Panc1 (cell line): ENCODE data around the gene NT5DC1. TPM values are rescaled to one million over a fixed set of nuclear protein-coding genes. Genes with fewer than 3 reads are reported as not detected.

Experiments
- ATAC-seq: fragments of 200-7000 bp; cut with Tn5 transposase; 2 replicates; pipeline ENCODE4 v1.9.1; 2020; ENCODE audit warnings: mild to moderate bottlenecking, moderate library complexity
- BruUV-seq: library from RNA; stranded (reverse); fragments of 400-500 nt; replicated peaks from 2 replicates; lab custom pipeline; 2021; lab: Mats Ljungman, UMichigan
- CTCF ChIA-PET: fragments of 300-600 bp; sonication (Branson Sonifier 250); formaldehyde crosslinking; loops from one replicate; lab custom pipeline; 2022; ENCODE audit warnings: antibody characterized with exemption; lab: Charles Lee
- POLR2A ChIA-PET: fragments of 300-600 bp; sonication (Branson Sonifier 250); formaldehyde crosslinking; loops from one replicate; lab custom pipeline; 2022; ENCODE audit warnings: antibody characterized with exemption; lab: Charles Lee
- DNase-seq: peaks from one replicate; pipeline ENCODE4 v3.0.0-alpha.2; 2010; ENCODE audit warnings: low read depth, low spot score
- H3K27ac ChIP-seq: 2 replicates; pipeline ENCODE4 v1.5.1; 2011; ENCODE audit warnings: mild to moderate bottlenecking, low read length, inconsistent platforms
- H3K27me3 ChIP-seq: fragments of 200-500 bp; sonication (Bioruptor generic); 2 replicates; pipeline ENCODE4 v1.6.0; 2014; ENCODE audit warnings: low read length, inconsistent platforms; ENCODE audit not compliant: control insufficient read depth, insufficient read depth
- H3K36me3 ChIP-seq: fragments of 200-500 bp; sonication (Bioruptor generic); 2 replicates; pipeline ENCODE4 v1.5.1; 2014; ENCODE audit warnings: inconsistent platforms, mild to moderate bottlenecking, low read length, moderate library complexity; ENCODE audit not compliant: control insufficient read depth, insufficient read depth
- H3K4me1 ChIP-seq: 2 replicates; pipeline ENCODE4 v1.5.1; 2011; ENCODE audit warnings: inconsistent platforms, mild to moderate bottlenecking, low read length, moderate library complexity; ENCODE audit not compliant: control insufficient read depth, insufficient read depth
- H3K4me3 ChIP-seq, 2 experiments: 2 replicates each; pipeline ENCODE4 v1.5.1; 2011 to 2012; ENCODE audit warnings: low read depth in 2 of 2, low read length in 2 of 2, mild to moderate bottlenecking in 2 of 2, inconsistent platforms in 1 of 2, moderate library complexity in 1 of 2
- H3K9me3 ChIP-seq: fragments of 200-500 bp; sonication (Bioruptor generic); 2 replicates; pipeline ENCODE4 v1.5.1; 2014; ENCODE audit warnings: low read depth, mild to moderate bottlenecking, inconsistent platforms, low read length, moderate library complexity; ENCODE audit not compliant: control insufficient read depth, insufficient read depth
- POLR2AphosphoS5 ChIP-seq: IDR thresholded peaks from 2 replicates; pipeline ENCODE4 v1.6.1; 2012; ENCODE audit warnings: mild to moderate bottlenecking, low read depth, low read length, moderate library complexity
- SIN3A ChIP-seq: IDR thresholded peaks from 2 replicates; pipeline ENCODE4 v1.6.1; 2012; ENCODE audit warnings: low read depth, mild to moderate bottlenecking, low read length, moderate library complexity, borderline replicate concordance; ENCODE audit not compliant: insufficient read depth
- TCF7L2 ChIP-seq: IDR thresholded peaks from 2 replicates; pipeline ENCODE4 v1.6.1; 2011; ENCODE audit warnings: mild to moderate bottlenecking, low read depth, low read length, inconsistent platforms
- in situ Hi-C: cut with HindIII; loops from 2 replicates; pipeline ENCODE4 v1.10.0; 2016; ENCODE audit warnings: low sequenced_read_pairs, low pct_unique_long_range_greater_than_20kb
- intact Hi-C: fragments of 100-400 bp; cut with micrococcal nuclease; formaldehyde crosslinking; loops from one replicate; pipeline ENCODE4 v1.10.0; 2022; ENCODE audit not compliant: unreplicated experiment
- total RNA-seq: library from RNA; stranded (reverse); gene quantifications from one replicate; pipeline ENCODE4 v1.2.1, GENCODE V29; 2021; ENCODE audit not compliant: unreplicated experiment
- TF ChIP-seq, protein P1 (sequence below), 2 experiments: IDR thresholded peaks; 2 replicates each; pipeline ENCODE4 v1.6.1; 2011 to 2012; ENCODE audit warnings: low read depth in 2 of 2, control low read depth in 1 of 2, low read length in 1 of 2, mild to moderate bottlenecking in 1 of 2, moderate library complexity in 1 of 2; ENCODE audit not compliant: insufficient read depth in 1 of 2
- TF ChIP-seq, protein P2 (sequence below): fragments of 450-650 bp; IDR thresholded peaks from 2 replicates; pipeline ENCODE4 v1.5.1; 2017; ENCODE audit warnings: mild to moderate bottlenecking

Gene NT5DC1
- total RNA-seq, 1 experiment from 2014 or later: 79.1 TPM

DNA sequence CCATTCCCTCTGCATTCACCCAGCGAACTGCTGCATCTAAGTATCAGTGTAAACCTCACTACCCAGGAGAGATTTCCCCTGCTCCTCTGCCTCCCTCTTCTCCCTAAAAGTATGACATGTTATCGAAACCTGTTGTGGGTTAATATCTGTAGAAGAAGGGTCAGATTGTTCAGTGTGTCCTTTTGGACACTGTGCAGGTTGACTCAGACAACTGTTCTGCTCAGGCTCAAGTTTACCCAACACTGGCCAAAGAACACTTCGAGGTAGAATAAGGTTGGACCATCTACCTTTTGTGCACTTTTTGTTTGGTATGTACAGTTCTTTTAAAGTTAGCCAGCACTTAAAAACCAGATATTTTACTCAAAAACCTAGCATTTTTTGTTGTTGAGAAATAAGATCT is 4.6 kb downstream of the NT5DC1 start:
- Histone ChIP-seq H3K4me3 (no peak overlapping the region), H3K36me3 (peaks cover 11% of the 10 kb centered on the region), H3K27ac (no peak overlapping the region), H3K27me3 (no peaks in the 10 kb centered on the region), H3K4me1 (peaks cover 12% of the 10 kb centered on the region), H3K9me3 (no peaks in the 10 kb centered on the region)
- intact Hi-C loops (no loop called here), in situ Hi-C loops (no loop called here)
- BruUV-seq: no TSS peak
- ChIA-PET POLR2A (no interaction called here), CTCF (no interaction called here)
- TF ChIP-seq, protein P1, sequence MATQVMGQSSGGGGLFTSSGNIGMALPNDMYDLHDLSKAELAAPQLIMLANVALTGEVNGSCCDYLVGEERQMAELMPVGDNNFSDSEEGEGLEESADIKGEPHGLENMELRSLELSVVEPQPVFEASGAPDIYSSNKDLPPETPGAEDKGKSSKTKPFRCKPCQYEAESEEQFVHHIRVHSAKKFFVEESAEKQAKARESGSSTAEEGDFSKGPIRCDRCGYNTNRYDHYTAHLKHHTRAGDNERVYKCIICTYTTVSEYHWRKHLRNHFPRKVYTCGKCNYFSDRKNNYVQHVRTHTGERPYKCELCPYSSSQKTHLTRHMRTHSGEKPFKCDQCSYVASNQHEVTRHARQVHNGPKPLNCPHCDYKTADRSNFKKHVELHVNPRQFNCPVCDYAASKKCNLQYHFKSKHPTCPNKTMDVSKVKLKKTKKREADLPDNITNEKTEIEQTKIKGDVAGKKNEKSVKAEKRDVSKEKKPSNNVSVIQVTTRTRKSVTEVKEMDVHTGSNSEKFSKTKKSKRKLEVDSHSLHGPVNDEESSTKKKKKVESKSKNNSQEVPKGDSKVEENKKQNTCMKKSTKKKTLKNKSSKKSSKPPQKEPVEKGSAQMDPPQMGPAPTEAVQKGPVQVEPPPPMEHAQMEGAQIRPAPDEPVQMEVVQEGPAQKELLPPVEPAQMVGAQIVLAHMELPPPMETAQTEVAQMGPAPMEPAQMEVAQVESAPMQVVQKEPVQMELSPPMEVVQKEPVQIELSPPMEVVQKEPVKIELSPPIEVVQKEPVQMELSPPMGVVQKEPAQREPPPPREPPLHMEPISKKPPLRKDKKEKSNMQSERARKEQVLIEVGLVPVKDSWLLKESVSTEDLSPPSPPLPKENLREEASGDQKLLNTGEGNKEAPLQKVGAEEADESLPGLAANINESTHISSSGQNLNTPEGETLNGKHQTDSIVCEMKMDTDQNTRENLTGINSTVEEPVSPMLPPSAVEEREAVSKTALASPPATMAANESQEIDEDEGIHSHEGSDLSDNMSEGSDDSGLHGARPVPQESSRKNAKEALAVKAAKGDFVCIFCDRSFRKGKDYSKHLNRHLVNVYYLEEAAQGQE (IDR thresholded peaks at IDR 0.05; ENCODE audit: insufficient read depth in 1 of 2, low read depth in 2 of 2, low read length in 1 of 2): no peak
- TF ChIP-seq POLR2AphosphoS5 (no peak), SIN3A (no peak), TCF7L2 (no peak)
- TF ChIP-seq, protein P2, sequence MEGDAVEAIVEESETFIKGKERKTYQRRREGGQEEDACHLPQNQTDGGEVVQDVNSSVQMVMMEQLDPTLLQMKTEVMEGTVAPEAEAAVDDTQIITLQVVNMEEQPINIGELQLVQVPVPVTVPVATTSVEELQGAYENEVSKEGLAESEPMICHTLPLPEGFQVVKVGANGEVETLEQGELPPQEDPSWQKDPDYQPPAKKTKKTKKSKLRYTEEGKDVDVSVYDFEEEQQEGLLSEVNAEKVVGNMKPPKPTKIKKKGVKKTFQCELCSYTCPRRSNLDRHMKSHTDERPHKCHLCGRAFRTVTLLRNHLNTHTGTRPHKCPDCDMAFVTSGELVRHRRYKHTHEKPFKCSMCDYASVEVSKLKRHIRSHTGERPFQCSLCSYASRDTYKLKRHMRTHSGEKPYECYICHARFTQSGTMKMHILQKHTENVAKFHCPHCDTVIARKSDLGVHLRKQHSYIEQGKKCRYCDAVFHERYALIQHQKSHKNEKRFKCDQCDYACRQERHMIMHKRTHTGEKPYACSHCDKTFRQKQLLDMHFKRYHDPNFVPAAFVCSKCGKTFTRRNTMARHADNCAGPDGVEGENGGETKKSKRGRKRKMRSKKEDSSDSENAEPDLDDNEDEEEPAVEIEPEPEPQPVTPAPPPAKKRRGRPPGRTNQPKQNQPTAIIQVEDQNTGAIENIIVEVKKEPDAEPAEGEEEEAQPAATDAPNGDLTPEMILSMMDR: no peak
- DNase-seq: no peak
- ATAC-seq: no peak

DNA sequence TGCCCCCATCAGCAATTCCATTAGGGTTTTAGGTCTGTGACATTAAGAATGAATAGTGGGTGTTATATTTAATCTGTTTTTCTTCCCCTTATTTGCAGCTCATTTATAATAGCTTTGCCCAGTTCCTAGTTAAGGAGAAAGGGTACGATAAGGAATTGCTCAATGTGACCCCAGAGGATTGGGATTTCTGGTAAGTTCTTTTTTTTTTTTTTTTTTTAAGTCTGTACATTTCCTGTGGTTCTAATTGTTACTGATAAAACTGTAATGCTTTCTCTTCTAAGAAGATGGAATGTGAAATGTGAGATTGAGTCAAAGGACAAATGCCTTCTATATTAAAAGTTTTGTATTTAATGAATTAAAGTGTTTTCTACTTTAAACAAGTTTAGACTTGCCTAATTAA is 5.5 kb downstream of the NT5DC1 start:
- in situ Hi-C loops (no loop called here), intact Hi-C loops (no loop called here)
- H3K9me3 ChIP-seq: no peaks in the 10 kb centered on the region
- no peaks in the 10 kb centered on the region for H3K27me3 ChIP-seq
- ATAC-seq: no peak
- ChIA-PET CTCF (interaction anchor here (1.5 kb wide), 1 partner anchor 95 kb away, joined by 3 read pairs; no protein-coding TSS in a partner anchor), POLR2A (no interaction called here)
- no peak overlapping the region for H3K27ac ChIP-seq
- no peak overlapping the region for H3K4me3 ChIP-seq
- H3K36me3 ChIP-seq: peaks cover 16% of the 10 kb centered on the region
- H3K4me1 ChIP-seq: peaks cover 11% of the 10 kb centered on the region
- TF ChIP-seq POLR2AphosphoS5 (no peak), TCF7L2 (no peak), SIN3A (no peak)
- TF ChIP-seq, protein P1 (IDR thresholded peaks at IDR 0.05; ENCODE audit: insufficient read depth in 1 of 2, low read depth in 2 of 2, low read length in 1 of 2): no peak
- TF ChIP-seq, protein P2: no peak
- no peak for DNase-seq
- no TSS peak for BruUV-seq
